COLO668 (cell line): ENCODE data around the gene SLC7A1.

Experiments used
- DNase-seq: peaks from one replicate; lab custom pipeline; 2025; ENCODE audit not compliant: unreplicated experiment; lab: John Stamatoyannopoulos, UW

SLC7A1 gene

GRCh38 chr13:29532821-29533220 is 62.7 kb downstream of the SLC7A1 start:
- DNase-seq: no peak

GRCh38 chr13:29532116-29532515 is 63.4 kb downstream of the SLC7A1 start:
- DNase-seq: no peak

GRCh38 chr13:29530901-29531300 is 64.6 kb downstream of the SLC7A1 start:
- no peak for DNase-seq

- DNase-seq: no peak
Observed at GRCh38 chr13:29529754-29530153, 65.7 kb downstream of the SLC7A1 start.

- DNase-seq: no peak
Observed at GRCh38 chr13:29527916-29528315, 67.6 kb downstream of the SLC7A1 start.

GRCh38 chr13:29527511-29527910 is 68.0 kb downstream of the SLC7A1 start:
- no peak for DNase-seq

GRCh38 chr13:29526741-29527140 is 68.7 kb downstream of the SLC7A1 start:
- no peak for DNase-seq

GRCh38 chr13:29525757-29526156 is 69.7 kb downstream of the SLC7A1 start:
- no peak for DNase-seq

- no peak for DNase-seq
Observed at GRCh38 chr13:29524641-29525040, 70.8 kb downstream of the SLC7A1 start.

GRCh38 chr13:29524176-29524575 is 71.3 kb downstream of the SLC7A1 start:
- no peak for DNase-seq

GRCh38 chr13:29523199-29523961 is 72.1 kb downstream of the SLC7A1 start:
- no peak for DNase-seq

GRCh38 chr13:29522044-29522685 is 73.3 kb downstream of the SLC7A1 start:
- no peak for DNase-seq

GRCh38 chr13:29521336-29521735 is 74.2 kb downstream of the SLC7A1 start:
- no peak for DNase-seq

- DNase-seq: no peak
Observed at GRCh38 chr13:29520671-29521070, 74.8 kb downstream of the SLC7A1 start.

GRCh38 chr13:29519921-29520320 is 75.6 kb downstream of the SLC7A1 start:
- DNase-seq: no peak

- no peak for DNase-seq
Observed at GRCh38 chr13:29516880-29517279, 78.6 kb downstream of the SLC7A1 start.

- DNase-seq: no peak
Observed at GRCh38 chr13:29516012-29516411, 79.5 kb downstream of the SLC7A1 start.

GRCh38 chr13:29515372-29515771 is 80.1 kb downstream of the SLC7A1 start:
- DNase-seq: no peak

- DNase-seq: no peak
Observed at GRCh38 chr13:29514720-29515310, 80.7 kb downstream of the SLC7A1 start.

- DNase-seq: no peak
Observed at GRCh38 chr13:29513981-29514719, 81.3 kb downstream of the SLC7A1 start.
